Lung (tissue), 12 donors: Measurements from ENCODE around the gene SNTG2. TPM values are rescaled to one million over a fixed set of nuclear protein-coding genes. Genes with fewer than 3 reads are reported as not detected.

ENCODE experiments used
- ATAC-seq: fragments of 200-7000 bp; cut with Tn5 transposase; one replicate; pipeline ENCODE4 v1.9.1; 2020; ENCODE audit warnings: moderate number of reproducible peaks; ENCODE audit not compliant: insufficient read depth, low FRiP score
- DNase-seq, 3 donors: peaks; one replicate each; pipeline ENCODE4 v3.0.0-alpha.2; 2013 to 2017
- H3K27ac ChIP-seq, 2 donors: one replicate each; pipeline ENCODE4 v1.5.1; 2013; ENCODE audit warnings: mild to moderate bottlenecking in 2 of 2, moderate library complexity in 2 of 2, control low read depth in 1 of 2, inconsistent platforms in 1 of 2, low read depth in 1 of 2, low read length in 1 of 2
- H3K27me3 ChIP-seq, 3 donors: one replicate each; pipeline ENCODE4 v1.5.1; 2013; ENCODE audit warnings: low read length in 2 of 3; ENCODE audit not compliant: control insufficient read depth in 3 of 3, insufficient read depth in 3 of 3
- H3K36me3 ChIP-seq, 4 donors: one replicate each; pipeline ENCODE4 v1.5.1; 2013; ENCODE audit warnings: low read length in 4 of 4, mild to moderate bottlenecking in 1 of 4, moderate library complexity in 1 of 4; ENCODE audit not compliant: control insufficient read depth in 4 of 4, insufficient read depth in 4 of 4
- H3K4me1 ChIP-seq, 5 donors: one replicate each; pipeline ENCODE4 v1.5.1; 2013; ENCODE audit warnings: low read length in 5 of 5, mild to moderate bottlenecking in 2 of 5, moderate library complexity in 1 of 5; ENCODE audit not compliant: control insufficient read depth in 5 of 5, insufficient read depth in 5 of 5
- H3K4me3 ChIP-seq: one replicate; pipeline ENCODE4 v1.5.1; 2013; ENCODE audit warnings: mild to moderate bottlenecking, control low read depth, moderate library complexity
- H3K9ac ChIP-seq, 2 donors: one replicate each; pipeline ENCODE4 v1.5.1; 2013; ENCODE audit warnings: low read length in 2 of 2, control low read depth in 1 of 2; ENCODE audit not compliant: insufficient read depth in 1 of 2
- H3K9me3 ChIP-seq, 4 donors: one replicate each; pipeline ENCODE4 v1.5.1; 2013; ENCODE audit warnings: low read length in 3 of 4, mild to moderate bottlenecking in 1 of 4, moderate library complexity in 1 of 4; ENCODE audit not compliant: control insufficient read depth in 4 of 4, insufficient read depth in 3 of 4
- WGBS, 2 donors: extraction: QIAGEN DNeasy Blood & Tissue Kit; methylation state at CpG; one replicate each; pipeline ENCODE4 v1.1.7; 2013; 5-methylcytosine and 5-hydroxymethylcytosine counted together
- polyA plus RNA-seq, 2 donors: library from polyadenylated mRNA; stranded (reverse); fragments of 200-250 nt; gene quantifications; one replicate each; pipeline ENCODE4 v1.2.1, GENCODE V29; 2013
- total RNA-seq, 2 donors: library from RNA; depleted of rRNA in 1 of 2; stranded (reverse); fragments of >200 nt in 1 of 2; gene quantifications; one replicate each; pipeline ENCODE4 v1.2.1, GENCODE V29; 2014 to 2021
- TF ChIP-seq, protein P1 (sequence below): IDR thresholded peaks from 2 replicates; pipeline ENCODE4 v1.5.1; 2012; ENCODE audit warnings: mild to moderate bottlenecking; ENCODE audit errors: control extremely low read depth, extremely low read depth
- donor health status: control.
- donor health status: control.
- donor health status: Bipolar disorder and iron deficiency.
- donor health status: healthy.
- donor health status: DM: yes; HTN: yes; CAD: no.

Gene SNTG2
- total and polyA plus RNA-seq, 4 donors = 0.31 to 1.8 (median 1.2) TPM

DNA sequence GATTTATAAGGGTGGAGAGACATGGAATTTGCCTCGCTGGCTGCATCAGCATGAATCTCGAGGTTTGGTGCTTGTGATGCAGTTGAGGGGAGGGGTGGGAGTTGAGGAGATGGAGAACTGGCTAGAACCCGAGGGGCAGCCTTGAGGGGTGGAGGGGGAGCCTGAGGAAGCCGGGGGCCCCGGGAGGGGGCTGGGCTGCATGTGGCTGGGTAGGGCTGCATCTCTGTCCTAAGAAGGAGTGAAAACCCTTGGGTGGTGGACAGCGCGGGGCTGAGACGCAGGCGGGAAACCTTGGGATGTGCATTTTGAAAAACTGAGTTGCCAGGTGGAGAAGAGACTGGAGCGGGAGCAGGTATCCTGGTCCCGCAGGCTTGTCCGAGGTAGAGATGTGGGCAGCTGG lies 64.2 kb downstream of the SNTG2 start:
- TF ChIP-seq, protein P1, sequence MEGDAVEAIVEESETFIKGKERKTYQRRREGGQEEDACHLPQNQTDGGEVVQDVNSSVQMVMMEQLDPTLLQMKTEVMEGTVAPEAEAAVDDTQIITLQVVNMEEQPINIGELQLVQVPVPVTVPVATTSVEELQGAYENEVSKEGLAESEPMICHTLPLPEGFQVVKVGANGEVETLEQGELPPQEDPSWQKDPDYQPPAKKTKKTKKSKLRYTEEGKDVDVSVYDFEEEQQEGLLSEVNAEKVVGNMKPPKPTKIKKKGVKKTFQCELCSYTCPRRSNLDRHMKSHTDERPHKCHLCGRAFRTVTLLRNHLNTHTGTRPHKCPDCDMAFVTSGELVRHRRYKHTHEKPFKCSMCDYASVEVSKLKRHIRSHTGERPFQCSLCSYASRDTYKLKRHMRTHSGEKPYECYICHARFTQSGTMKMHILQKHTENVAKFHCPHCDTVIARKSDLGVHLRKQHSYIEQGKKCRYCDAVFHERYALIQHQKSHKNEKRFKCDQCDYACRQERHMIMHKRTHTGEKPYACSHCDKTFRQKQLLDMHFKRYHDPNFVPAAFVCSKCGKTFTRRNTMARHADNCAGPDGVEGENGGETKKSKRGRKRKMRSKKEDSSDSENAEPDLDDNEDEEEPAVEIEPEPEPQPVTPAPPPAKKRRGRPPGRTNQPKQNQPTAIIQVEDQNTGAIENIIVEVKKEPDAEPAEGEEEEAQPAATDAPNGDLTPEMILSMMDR = no peak

DNA sequence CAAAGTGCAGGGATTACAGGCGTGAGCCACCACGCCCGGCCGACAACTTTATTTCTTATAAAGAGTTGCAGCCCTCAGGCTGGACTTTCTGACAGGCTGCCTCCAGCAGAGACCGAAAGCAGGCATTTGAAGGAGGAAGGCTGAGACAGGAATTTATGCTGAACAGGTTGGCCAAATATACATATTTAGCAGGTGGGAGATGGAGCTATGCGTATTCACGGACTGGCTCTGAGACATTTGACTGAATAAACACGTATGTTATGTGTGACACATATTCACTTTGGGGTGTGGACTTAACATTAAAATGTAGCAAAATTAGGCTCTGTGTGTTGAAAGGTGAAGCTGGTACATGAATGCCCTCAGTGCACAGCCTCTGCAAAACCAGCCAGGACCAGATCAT lies 65.9 kb downstream of the SNTG2 start:
- H3K27me3 ChIP-seq = no peaks in the 10 kb centered on the region
- H3K27ac ChIP-seq = no peak overlapping the region
- H3K4me1 ChIP-seq = no peaks in the 10 kb centered on the region
- H3K9ac ChIP-seq = no peak overlapping the region
- peaks cover 0 to 2% (median 0%) of the 10 kb centered on the region in 4 donors for H3K9me3 ChIP-seq
- TF ChIP-seq, protein P1 = no peak
- H3K4me3 ChIP-seq = no peak overlapping the region
- ATAC-seq (no peak), DNase-seq (no peak)
- 92 to 96% methylated on average over 8 of the region's 8 CpGs for WGBS, 2 donors
- H3K36me3 ChIP-seq = no peaks in the 10 kb centered on the region

More for the DNA sequence above, 64.2 kb downstream of the SNTG2 start:
- peaks cover 0 to 9% (median 2%) of the 10 kb centered on the region in 5 donors for H3K4me1 ChIP-seq
- WGBS, 2 donors = 77 to 81% methylated on average over 12 of the region's 12 CpGs
- H3K9ac ChIP-seq = no peak overlapping the region
- H3K27me3 ChIP-seq = no peaks in the 10 kb centered on the region
- no peak overlapping the region for H3K27ac ChIP-seq
- no peaks in the 10 kb centered on the region for H3K36me3 ChIP-seq
- ATAC-seq (no peak), DNase-seq (no peak)
- no peak overlapping the region for H3K4me3 ChIP-seq
- H3K9me3 ChIP-seq = peaks cover 0 to 2% (median 0%) of the 10 kb centered on the region in 4 donors

DNA sequence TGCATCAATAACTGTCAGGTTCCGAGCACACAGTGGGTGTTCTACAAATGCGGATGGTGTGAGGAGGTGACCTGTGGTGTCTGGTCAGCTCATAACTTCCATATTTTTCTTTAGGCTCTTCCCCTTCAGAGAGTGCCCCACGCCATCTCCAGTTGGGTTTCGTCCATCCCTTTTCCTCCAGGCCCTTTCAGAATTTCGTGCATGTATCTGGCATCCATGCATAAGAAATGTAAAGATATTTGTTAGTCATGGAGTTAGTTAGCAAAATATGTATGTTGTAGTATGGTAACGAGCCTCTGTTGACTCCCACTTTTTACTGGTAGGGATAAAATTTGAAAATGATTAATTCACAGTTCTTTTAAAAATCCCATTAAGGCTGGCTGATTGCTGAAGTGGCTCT lies 67.2 kb downstream of the SNTG2 start:
- H3K4me3 ChIP-seq = no peak overlapping the region
- H3K9ac ChIP-seq = no peak overlapping the region
- no peaks in the 10 kb centered on the region for H3K4me1 ChIP-seq
- no peak overlapping the region for H3K27ac ChIP-seq
- TF ChIP-seq, protein P1 = no peak
- ATAC-seq (no peak), DNase-seq (no peak)
- 80 to 85% methylated on average over 6 of the region's 6 CpGs for WGBS, 2 donors
- H3K9me3 ChIP-seq = peaks cover 0 to 2% (median 0%) of the 10 kb centered on the region in 4 donors
- no peaks in the 10 kb centered on the region for H3K36me3 ChIP-seq
- no peaks in the 10 kb centered on the region for H3K27me3 ChIP-seq

DNA sequence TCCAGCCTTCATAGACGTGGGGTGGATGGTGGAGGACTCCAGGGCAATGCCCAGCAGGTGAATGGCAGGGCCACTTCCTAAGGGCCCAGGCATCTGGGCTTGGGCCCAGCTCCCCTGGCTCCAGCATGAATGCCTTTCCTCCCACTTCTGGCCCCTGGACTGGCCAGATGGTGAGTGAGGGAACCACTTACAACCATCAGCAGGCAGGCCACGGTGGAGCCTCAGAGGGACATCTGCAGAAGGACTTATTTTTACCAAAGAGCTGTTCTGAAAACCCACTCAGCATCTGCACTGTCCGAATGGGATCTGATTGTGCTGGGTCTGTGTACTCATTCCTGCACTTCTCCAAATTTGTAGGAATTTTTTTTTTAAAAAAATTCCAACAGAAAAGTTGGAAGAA lies 69.6 kb downstream of the SNTG2 start:
- Histone ChIP-seq H3K4me3 (no peak overlapping the region), H3K27ac (no peak overlapping the region), H3K4me1 (no peaks in the 10 kb centered on the region), H3K9me3 (peaks cover 0 to 2% (median 0%) of the 10 kb centered on the region in 4 donors), H3K9ac (no peak overlapping the region), H3K36me3 (no peaks in the 10 kb centered on the region), H3K27me3 (no peaks in the 10 kb centered on the region)
- DNase-seq (no peak), ATAC-seq (no peak)
- TF ChIP-seq, protein P1 = no peak
- 76 to 83% methylated on average over 3 of the region's 3 CpGs for WGBS, 2 donors
